Peyer's patch (tissue), 4 donors: ENCODE measurements around the gene ADCY2. TPM values are rescaled to one million over a fixed set of nuclear protein-coding genes. Genes with fewer than 3 reads are reported as not detected.

Source experiments
- DNase-seq, 3 donors: peaks; one replicate each; pipeline ENCODE4 v3.0.0-alpha.2; 2017 to 2019
- H3K27ac ChIP-seq, 4 donors: fragments of 200-600 bp; sonication (generic); one replicate each; pipeline ENCODE4 v1.5.1; 2016 to 2019
- H3K27me3 ChIP-seq, 2 donors: fragments of 200-600 bp; sonication (generic); one replicate each; pipeline ENCODE4 v1.5.1; 2019
- H3K36me3 ChIP-seq, 3 donors: fragments of 200-600 bp; sonication (generic); one replicate each; pipeline ENCODE4 v1.5.1; 2016 to 2019
- H3K4me1 ChIP-seq, 4 donors: fragments of 200-600 bp; sonication (generic); one replicate each; pipeline ENCODE4 v1.5.1; 2016 to 2019
- H3K4me3 ChIP-seq, 4 donors: fragments of 200-600 bp; sonication (generic); 1 replicate in 3 of 4; 2 replicates in 1 of 4; pipeline ENCODE4 v1.5.1; 2016 to 2019; ENCODE audit warnings: mild to moderate bottlenecking in 1 of 4
- H3K9me3 ChIP-seq, 4 donors: fragments of 200-600 bp; sonication (generic); one replicate each; pipeline ENCODE4 v1.5.1; 2016 to 2019; ENCODE audit warnings: mild to moderate bottlenecking in 1 of 4
- CTCF ChIP-seq, 6 experiments: fragments of 450-650 bp in 4 of 6; fragments of 200-600 bp in 2 of 6; sonication (generic) in 1 of 6; IDR thresholded peaks; one replicate each; pipeline ENCODE4 v1.5.1; 2017 to 2019; ENCODE audit warnings: antibody characterized with exemption in 6 of 6, mild to moderate bottlenecking in 3 of 6, moderate library complexity in 1 of 6
- POLR2A ChIP-seq, 2 donors: fragments of 450-650 bp; IDR thresholded peaks; one replicate each; pipeline ENCODE4 v1.5.1; 2017; ENCODE audit warnings: antibody characterized with exemption in 2 of 2, mild to moderate bottlenecking in 2 of 2, moderate library complexity in 2 of 2
- total RNA-seq, 4 donors: library from RNA; depleted of rRNA; stranded (reverse); fragments of >200 nt; gene quantifications; one replicate each; pipeline ENCODE4 v1.1.0, GENCODE V29; 2016

Gene ADCY2
- total RNA-seq, 4 donors from 2014 or later: 0.53 to 12.4 (median 5.1) TPM

GRCh38 chr5:7435503-7435902 is 39.6 kb downstream of the ADCY2 start:
- no peaks in the 10 kb centered on the region for H3K4me1 ChIP-seq
- no peaks in the 10 kb centered on the region for H3K9me3 ChIP-seq
- H3K27ac ChIP-seq: no peak overlapping the region
- no peak overlapping the region for H3K4me3 ChIP-seq
- no peak for DNase-seq
- H3K36me3 ChIP-seq: no peaks in the 10 kb centered on the region
- TF ChIP-seq CTCF (IDR thresholded peaks at IDR 0.05) (no peak), POLR2A (IDR thresholded peaks at IDR 0.05) (no peak)
- H3K27me3 ChIP-seq: no peaks in the 10 kb centered on the region

GRCh38 chr5:7436521-7436920 is 40.6 kb downstream of the ADCY2 start:
- Histone ChIP-seq H3K4me3 (no peak overlapping the region), H3K4me1 (no peaks in the 10 kb centered on the region), H3K27ac (no peak overlapping the region), H3K9me3 (no peaks in the 10 kb centered on the region), H3K36me3 (no peaks in the 10 kb centered on the region), H3K27me3 (no peaks in the 10 kb centered on the region)
- TF ChIP-seq POLR2A (IDR thresholded peaks at IDR 0.05) (no peak), CTCF (IDR thresholded peaks at IDR 0.05) (no peak)
- no peak for DNase-seq

GRCh38 chr5:7437836-7438235 is 41.9 kb downstream of the ADCY2 start:
- Histone ChIP-seq H3K27ac (no peak overlapping the region), H3K9me3 (no peaks in the 10 kb centered on the region), H3K27me3 (no peaks in the 10 kb centered on the region), H3K4me3 (no peak overlapping the region), H3K4me1 (no peaks in the 10 kb centered on the region), H3K36me3 (no peaks in the 10 kb centered on the region)
- no peak for DNase-seq
- no peak for TF ChIP-seq CTCF (IDR thresholded peaks at IDR 0.05)
- TF ChIP-seq POLR2A (IDR thresholded peaks at IDR 0.05): no peak

GRCh38 chr5:7445068-7445467 is 49.1 kb downstream of the ADCY2 start:
- H3K9me3 ChIP-seq: no peaks in the 10 kb centered on the region
- H3K27me3 ChIP-seq: no peaks in the 10 kb centered on the region
- no peaks in the 10 kb centered on the region for H3K4me1 ChIP-seq
- TF ChIP-seq POLR2A (IDR thresholded peaks at IDR 0.05): no peak
- no peak for TF ChIP-seq CTCF (IDR thresholded peaks at IDR 0.05)
- no peak overlapping the region for H3K4me3 ChIP-seq
- DNase-seq: no peak
- no peaks in the 10 kb centered on the region for H3K36me3 ChIP-seq
- H3K27ac ChIP-seq: no peak overlapping the region

GRCh38 chr5:7445831-7446230 is 49.9 kb downstream of the ADCY2 start:
- DNase-seq: no peak
- no peak for TF ChIP-seq POLR2A (IDR thresholded peaks at IDR 0.05)
- TF ChIP-seq CTCF (IDR thresholded peaks at IDR 0.05): no peak

GRCh38 chr5:7446913-7447312 is 51.0 kb downstream of the ADCY2 start:
- no peaks in the 10 kb centered on the region for H3K27me3 ChIP-seq
- no peaks in the 10 kb centered on the region for H3K36me3 ChIP-seq
- no peak for DNase-seq
- H3K4me1 ChIP-seq: no peaks in the 10 kb centered on the region
- H3K27ac ChIP-seq: no peak overlapping the region
- no peaks in the 10 kb centered on the region for H3K9me3 ChIP-seq
- no peak overlapping the region for H3K4me3 ChIP-seq
- TF ChIP-seq POLR2A (IDR thresholded peaks at IDR 0.05) (no peak), CTCF (IDR thresholded peaks at IDR 0.05) (no peak)

More at GRCh38 chr5:7445831-7446230, 49.9 kb downstream of the ADCY2 start:
- Histone ChIP-seq H3K27ac (no peak overlapping the region), H3K9me3 (no peaks in the 10 kb centered on the region), H3K4me1 (no peaks in the 10 kb centered on the region), H3K4me3 (no peak overlapping the region), H3K36me3 (no peaks in the 10 kb centered on the region), H3K27me3 (no peaks in the 10 kb centered on the region)
